Measurements from ENCODE around the gene EHMT1.

EHMT1 gene

GRCh38 chr9:137666955-137667670 lies 48.3 kb downstream of the EHMT1 start:
- Histone ChIP-seq H3K27me3 (ENCODE audit: insufficient read depth, low read length) (no peaks in the 10 kb centered on the region), H3K9me3 (ENCODE audit: low read length) (no peaks in the 10 kb centered on the region), H3K36me3 (ENCODE audit: insufficient read depth, low read length) (peaks cover 7% of the 10 kb centered on the region), H3K4me3 (ENCODE audit: low read length) (no peak overlapping the region), H2AFZ (ENCODE audit: low read depth, low read length) (no peak overlapping the region), H3K4me1 (ENCODE audit: insufficient read depth, low read length) (peaks cover 49% of the 10 kb centered on the region)

DNA sequence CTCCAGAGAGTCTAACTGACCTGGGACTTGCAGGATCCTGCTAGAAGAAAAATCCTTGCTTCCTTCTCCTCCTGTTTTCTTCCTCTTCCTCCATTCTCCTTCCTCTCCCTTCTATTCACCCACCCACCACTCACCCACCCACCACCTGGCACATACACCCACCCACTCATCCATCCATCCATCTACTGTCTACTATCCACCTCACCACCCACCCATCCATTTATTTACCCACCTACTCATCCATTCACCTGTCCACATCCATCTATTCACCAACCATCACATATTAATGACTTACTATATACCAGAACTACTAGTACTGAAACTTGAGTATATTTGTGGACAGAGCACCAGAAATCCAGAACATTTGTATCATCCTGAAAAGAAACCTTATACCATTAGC lies 49.4 kb downstream of the EHMT1 start:
- Histone ChIP-seq H3K4me3 (ENCODE audit: low read length) (no peak overlapping the region), H2AFZ (ENCODE audit: low read depth, low read length) (no peak overlapping the region), H3K9me3 (ENCODE audit: low read length) (no peaks in the 10 kb centered on the region), H3K27me3 (ENCODE audit: insufficient read depth, low read length) (no peaks in the 10 kb centered on the region), H3K4me1 (ENCODE audit: insufficient read depth, low read length) (peaks cover 51% of the 10 kb centered on the region), H3K36me3 (ENCODE audit: insufficient read depth, low read length) (peaks cover 7% of the 10 kb centered on the region)

DNA sequence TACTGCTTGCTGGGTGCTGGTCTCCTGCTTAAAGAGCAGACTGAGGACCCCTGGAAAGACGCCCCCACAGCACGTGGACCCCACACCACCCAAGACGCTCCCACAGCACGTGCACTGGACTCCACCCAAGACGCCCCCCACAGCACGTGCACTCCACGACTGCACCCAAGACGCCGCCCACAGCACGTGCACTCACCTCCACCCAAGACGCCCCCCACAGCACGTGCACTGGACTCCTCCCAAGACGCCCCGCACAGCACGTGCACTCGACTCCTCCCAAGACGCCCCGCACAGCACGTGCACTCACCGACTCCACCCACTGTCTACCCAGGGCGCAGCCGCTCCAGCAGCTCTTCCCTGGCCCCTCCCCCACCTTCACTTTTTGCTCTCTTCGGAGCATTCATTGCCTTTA lies 50.5 kb downstream of the EHMT1 start:
- Histone ChIP-seq H3K4me3 (ENCODE audit: low read length) (no peak overlapping the region), H2AFZ (ENCODE audit: low read depth, low read length) (no peak overlapping the region), H3K9me3 (ENCODE audit: low read length) (no peaks in the 10 kb centered on the region), H3K4me1 (ENCODE audit: insufficient read depth, low read length) (peaks cover 62% of the 10 kb centered on the region), H3K27me3 (ENCODE audit: insufficient read depth, low read length) (no peaks in the 10 kb centered on the region), H3K36me3 (ENCODE audit: insufficient read depth, low read length) (peaks cover 7% of the 10 kb centered on the region)

GRCh38 chr9:137670391-137671195 lies 51.8 kb downstream of the EHMT1 start:
- Histone ChIP-seq H3K27me3 (ENCODE audit: insufficient read depth, low read length) (no peaks in the 10 kb centered on the region), H3K4me1 (ENCODE audit: insufficient read depth, low read length) (peaks cover 63% of the 10 kb centered on the region), H3K4me3 (ENCODE audit: low read length) (no peak overlapping the region), H3K9me3 (ENCODE audit: low read length) (no peaks in the 10 kb centered on the region), H2AFZ (ENCODE audit: low read depth, low read length) (no peak overlapping the region), H3K36me3 (ENCODE audit: insufficient read depth, low read length) (peaks cover 7% of the 10 kb centered on the region)

DNA sequence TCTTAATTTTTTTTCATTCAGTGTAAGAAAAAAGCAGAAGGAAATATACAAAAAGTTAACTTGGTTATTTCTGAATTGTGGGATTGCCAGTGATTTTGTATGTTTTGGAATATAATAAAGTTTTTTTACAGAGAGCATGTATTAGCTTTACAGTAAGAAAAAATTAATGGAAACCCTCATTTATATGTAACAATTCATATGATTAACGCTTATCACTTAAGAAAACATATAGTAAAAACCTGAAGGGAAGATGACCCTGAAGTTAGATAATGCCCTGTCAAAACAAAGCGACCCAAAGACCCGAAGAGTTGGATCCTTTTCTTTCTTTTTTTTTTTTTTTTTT lies 52.4 kb downstream of the EHMT1 start:
- Histone ChIP-seq H3K4me3 (ENCODE audit: low read length) (no peak overlapping the region), H3K27me3 (ENCODE audit: insufficient read depth, low read length) (no peaks in the 10 kb centered on the region), H3K9me3 (ENCODE audit: low read length) (no peaks in the 10 kb centered on the region), H3K4me1 (ENCODE audit: insufficient read depth, low read length) (peaks cover 57% of the 10 kb centered on the region), H2AFZ (ENCODE audit: low read depth, low read length) (no peak overlapping the region), H3K36me3 (ENCODE audit: insufficient read depth, low read length) (peaks cover 7% of the 10 kb centered on the region)

GRCh38 chr9:137671721-137672120 lies 52.9 kb downstream of the EHMT1 start:
- Histone ChIP-seq H3K9me3 (ENCODE audit: low read length) (peaks cover 2% of the 10 kb centered on the region), H3K4me3 (ENCODE audit: low read length) (no peak overlapping the region), H3K36me3 (ENCODE audit: insufficient read depth, low read length) (peaks cover 7% of the 10 kb centered on the region), H3K27me3 (ENCODE audit: insufficient read depth, low read length) (no peaks in the 10 kb centered on the region), H3K4me1 (ENCODE audit: insufficient read depth, low read length) (peaks cover 51% of the 10 kb centered on the region), H2AFZ (ENCODE audit: low read depth, low read length) (no peak overlapping the region)

DNA sequence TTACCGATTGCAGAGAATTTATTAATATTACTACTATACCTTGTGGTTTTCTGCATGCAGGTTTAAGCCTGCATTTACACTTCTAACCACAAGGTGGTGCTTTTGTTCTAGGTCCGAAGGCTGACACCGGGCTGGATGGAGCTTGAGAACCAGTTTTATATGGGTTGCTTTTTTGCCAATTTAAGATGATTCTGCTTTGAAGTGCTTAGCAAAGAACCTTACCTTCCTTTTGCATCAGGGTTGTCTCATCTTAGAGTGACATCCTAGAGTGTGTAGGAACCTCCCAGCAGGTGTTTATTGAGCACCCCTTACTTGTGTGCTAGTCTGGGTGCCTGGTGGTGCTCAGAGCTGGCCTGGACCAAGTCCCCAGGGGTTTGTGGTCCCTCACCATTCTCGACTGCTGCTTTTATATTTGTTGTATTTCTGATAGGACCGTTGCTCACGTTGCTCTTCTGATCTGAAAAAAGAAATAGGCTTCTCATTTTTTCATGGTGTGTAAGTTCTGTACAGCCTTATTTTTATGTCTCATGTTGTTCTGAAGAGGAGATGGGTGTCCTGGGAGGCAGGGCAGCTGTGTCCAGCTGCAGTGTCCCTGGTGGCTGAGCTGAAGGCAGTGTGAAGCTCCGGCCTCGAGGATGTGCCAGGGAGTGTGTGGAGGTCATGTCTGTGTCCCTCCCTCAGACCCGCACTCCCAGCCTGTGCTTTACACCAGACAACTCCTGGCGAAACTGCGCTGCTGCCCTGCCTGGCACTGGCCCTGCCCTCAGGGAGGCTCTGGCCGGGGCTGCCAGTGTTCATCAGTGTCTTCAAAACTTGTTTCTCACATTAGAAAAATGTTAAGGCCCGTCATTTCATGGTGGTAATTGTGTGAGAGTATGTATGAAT lies 54.3 kb downstream of the EHMT1 start:
- H3K36me3 ChIP-seq (ENCODE audit: insufficient read depth, low read length), result peaks cover 6% of the 10 kb centered on the region
- H3K4me1 ChIP-seq (ENCODE audit: insufficient read depth, low read length), result peaks cover 42% of the 10 kb centered on the region
- no peak overlapping the region for H2AFZ ChIP-seq (ENCODE audit: low read depth, low read length)
- peaks cover 2% of the 10 kb centered on the region for H3K9me3 ChIP-seq (ENCODE audit: low read length)
- no peak overlapping the region for H3K4me3 ChIP-seq (ENCODE audit: low read length)
- H3K27me3 ChIP-seq (ENCODE audit: insufficient read depth, low read length), result no peaks in the 10 kb centered on the region

DNA sequence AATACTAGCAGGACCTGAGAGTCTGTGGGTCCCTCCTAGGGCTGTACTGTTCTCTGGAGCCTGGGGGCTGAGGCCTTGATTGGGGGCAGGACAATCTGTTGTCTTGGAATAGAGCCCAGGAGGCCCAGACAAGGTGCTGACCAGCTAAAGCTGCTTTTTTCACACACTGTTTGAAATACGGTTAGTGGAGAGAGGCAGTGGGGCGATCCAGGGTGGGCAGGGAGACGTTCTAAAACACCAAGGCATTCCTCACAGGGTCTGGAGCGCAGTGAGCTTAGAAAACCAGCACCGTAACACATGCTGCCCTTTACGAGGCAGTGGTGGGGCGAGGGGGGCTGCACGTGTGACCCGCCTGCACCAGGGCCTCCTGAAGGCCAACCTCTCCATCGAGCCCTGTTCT lies 55.1 kb downstream of the EHMT1 start:
- Histone ChIP-seq H3K4me3 (ENCODE audit: low read length) (no peak overlapping the region), H3K4me1 (ENCODE audit: insufficient read depth, low read length) (peaks cover 42% of the 10 kb centered on the region), H2AFZ (ENCODE audit: low read depth, low read length) (no peak overlapping the region), H3K36me3 (ENCODE audit: insufficient read depth, low read length) (peaks cover 12% of the 10 kb centered on the region), H3K27me3 (ENCODE audit: insufficient read depth, low read length) (no peaks in the 10 kb centered on the region), H3K9me3 (ENCODE audit: low read length) (peaks cover 2% of the 10 kb centered on the region)

- peaks cover 2% of the 10 kb centered on the region for H3K9me3 ChIP-seq (ENCODE audit: low read length)
- H3K36me3 ChIP-seq (ENCODE audit: insufficient read depth, low read length), result peaks cover 7% of the 10 kb centered on the region
- no peak overlapping the region for H3K4me3 ChIP-seq (ENCODE audit: low read length)
- no peak overlapping the region for H2AFZ ChIP-seq (ENCODE audit: low read depth, low read length)
- H3K27me3 ChIP-seq (ENCODE audit: insufficient read depth, low read length), result no peaks in the 10 kb centered on the region
- peaks cover 46% of the 10 kb centered on the region for H3K4me1 ChIP-seq (ENCODE audit: insufficient read depth, low read length)
Observed at GRCh38 chr9:137674307-137674975, 55.6 kb downstream of the EHMT1 start.

DNA sequence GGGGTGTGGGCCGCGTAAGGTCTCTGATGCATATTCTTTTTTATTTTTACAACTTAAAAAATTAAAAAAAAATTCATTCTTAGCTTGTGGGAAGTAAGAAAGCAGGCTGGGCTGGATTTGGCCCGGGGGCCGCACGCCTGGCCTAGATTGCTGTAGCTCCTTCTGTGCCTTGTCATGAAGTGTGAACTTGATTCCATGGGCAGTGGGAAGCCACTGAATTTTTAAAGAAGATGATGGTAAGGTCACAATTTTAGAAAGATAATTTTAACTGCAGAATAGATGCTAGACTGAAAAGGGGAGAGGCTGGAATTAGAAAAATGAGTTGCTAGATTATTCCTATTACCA lies 56.1 kb downstream of the EHMT1 start:
- Histone ChIP-seq H3K4me3 (ENCODE audit: low read length) (no peak overlapping the region), H2AFZ (ENCODE audit: low read depth, low read length) (no peak overlapping the region), H3K4me1 (ENCODE audit: insufficient read depth, low read length) (peaks cover 49% of the 10 kb centered on the region), H3K27me3 (ENCODE audit: insufficient read depth, low read length) (no peaks in the 10 kb centered on the region), H3K36me3 (ENCODE audit: insufficient read depth, low read length) (peaks cover 7% of the 10 kb centered on the region), H3K9me3 (ENCODE audit: low read length) (peaks cover 2% of the 10 kb centered on the region)

DNA sequence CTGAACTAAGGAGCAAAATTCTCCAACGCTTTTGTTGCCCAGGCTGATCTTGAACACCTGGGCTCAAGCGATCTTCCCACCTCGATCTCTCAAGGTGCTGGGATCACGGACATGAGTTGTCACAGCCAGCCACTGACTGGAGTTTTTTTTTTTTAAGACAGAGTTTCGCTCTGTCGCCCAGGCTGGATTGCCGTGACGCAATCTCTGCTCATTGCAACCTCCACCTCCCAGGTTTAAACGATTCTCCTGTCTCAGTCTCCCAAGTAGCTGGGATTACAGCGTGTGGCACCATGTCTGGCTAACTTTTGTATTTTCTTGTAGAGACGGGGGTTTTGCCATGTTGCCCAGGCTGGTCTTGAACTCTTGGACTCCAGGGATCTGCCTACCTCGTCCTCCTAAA lies 58.2 kb downstream of the EHMT1 start:
- Histone ChIP-seq H3K27me3 (ENCODE audit: insufficient read depth, low read length) (no peaks in the 10 kb centered on the region), H3K9me3 (ENCODE audit: low read length) (peaks cover 2% of the 10 kb centered on the region), H3K36me3 (ENCODE audit: insufficient read depth, low read length) (peaks cover 7% of the 10 kb centered on the region), H3K4me3 (ENCODE audit: low read length) (no peak overlapping the region), H3K4me1 (ENCODE audit: insufficient read depth, low read length) (peaks cover 29% of the 10 kb centered on the region), H2AFZ (ENCODE audit: low read depth, low read length) (no peak overlapping the region)

GRCh38 chr9:137678202-137678601 lies 59.4 kb downstream of the EHMT1 start:
- H3K36me3 ChIP-seq (ENCODE audit: insufficient read depth, low read length), result peaks cover 7% of the 10 kb centered on the region
- no peaks in the 10 kb centered on the region for H3K27me3 ChIP-seq (ENCODE audit: insufficient read depth, low read length)
- peaks cover 36% of the 10 kb centered on the region for H3K4me1 ChIP-seq (ENCODE audit: insufficient read depth, low read length)
- H3K9me3 ChIP-seq (ENCODE audit: low read length), result peaks cover 2% of the 10 kb centered on the region
- no peak overlapping the region for H3K4me3 ChIP-seq (ENCODE audit: low read length)
- H2AFZ ChIP-seq (ENCODE audit: low read depth, low read length), result no peak overlapping the region
